ENCODE results near the gene HOXD10. TPM values are rescaled to one million over a fixed set of nuclear protein-coding genes. Genes with fewer than 3 reads are reported as not detected.

Gene HOXD10
- total RNA-seq, 4 donors from 2014 or later: 0.56 to 0.59 TPM; not detected in 2

GRCh38 chr2:176114120-176114929, 2.3 kb upstream of the HOXD10 start:
- TF ChIP-seq CTCF (IDR thresholded peaks at IDR 0.05) (no peak), EP300 (IDR thresholded peaks at IDR 0.05) (no peak), POLR2A (IDR thresholded peaks at IDR 0.05) (no peak), POLR2AphosphoS5 (IDR thresholded peaks at IDR 0.05) (no peak)
- 42% methylated on average over 24 of the region's 26 CpGs for WGBS
- Histone ChIP-seq H3K4me3 (no peak overlapping the region), H3K4me1 (peaks cover 19% of the 10 kb centered on the region), H3K36me3 (no peaks in the 10 kb centered on the region), H3K27me3 (peaks cover 100% of the 10 kb centered on the region), H3K27ac (no peak overlapping the region), H3K9me3 (no peaks in the 10 kb centered on the region)
- DNase-seq (ENCODE audit: low spot score in 2 of 2): no peak

- Histone ChIP-seq H3K27ac (no peak overlapping the region), H3K36me3 (no peaks in the 10 kb centered on the region), H3K4me3 (no peak overlapping the region), H3K27me3 (peaks cover 100% of the 10 kb centered on the region), H3K9me3 (no peaks in the 10 kb centered on the region), H3K4me1 (peaks cover 19% of the 10 kb centered on the region)
- no peak for TF ChIP-seq EP300 (IDR thresholded peaks at IDR 0.05)
- no peak for TF ChIP-seq POLR2A (IDR thresholded peaks at IDR 0.05)
- TF ChIP-seq CTCF (IDR thresholded peaks at IDR 0.05): no peak
- DNase-seq (ENCODE audit: low spot score in 2 of 2): no peak
- 56% methylated on average over 15 of the region's 16 CpGs for WGBS
These were observed 1.5 kb upstream of the HOXD10 start for GRCh38 chr2:176114930-176115625.

- no peaks in the 10 kb centered on the region for H3K9me3 ChIP-seq
- peaks cover 20% of the 10 kb centered on the region for H3K4me1 ChIP-seq
- H3K27ac ChIP-seq: no peak overlapping the region
- 30% methylated on average over 4 of the region's 40 CpGs for WGBS
- peak overlapping the region; percentile 35 for H3K4me3 ChIP-seq
- H3K27me3 ChIP-seq: peaks cover 100% of the 10 kb centered on the region
- TF ChIP-seq POLR2A (IDR thresholded peaks at IDR 0.05): no peak
- no peak for TF ChIP-seq EP300 (IDR thresholded peaks at IDR 0.05)
- TF ChIP-seq POLR2AphosphoS5 (IDR thresholded peaks at IDR 0.05): no peak
- no peak for TF ChIP-seq CTCF (IDR thresholded peaks at IDR 0.05)
- no peaks in the 10 kb centered on the region for H3K36me3 ChIP-seq
- no peak for DNase-seq (ENCODE audit: low spot score in 2 of 2)
These were observed 714 bp downstream of the HOXD10 start for GRCh38 chr2:176117162-176117822.

GRCh38 chr2:176117823-176118371, 1.3 kb downstream of the HOXD10 start:
- Histone ChIP-seq H3K4me1 (peaks cover 26% of the 10 kb centered on the region), H3K27ac (no peak overlapping the region), H3K4me3 (peak overlapping the region; percentile 35), H3K9me3 (no peaks in the 10 kb centered on the region), H3K36me3 (no peaks in the 10 kb centered on the region), H3K27me3 (peaks cover 100% of the 10 kb centered on the region)
- DNase-seq (ENCODE audit: low spot score in 2 of 2): peak in 1 of 2 donors; percentile 40
- WGBS: 40% methylated on average over 11 of the region's 11 CpGs
- TF ChIP-seq CTCF (IDR thresholded peaks at IDR 0.05): no peak
- TF ChIP-seq POLR2AphosphoS5 (IDR thresholded peaks at IDR 0.05): no peak
- TF ChIP-seq POLR2A (IDR thresholded peaks at IDR 0.05): no peak
- TF ChIP-seq EP300 (IDR thresholded peaks at IDR 0.05): no peak

Data from suprapubic skin (tissue), 4 donors.